Measurements from ENCODE around the gene KDM5B. TPM values are rescaled to one million over a fixed set of nuclear protein-coding genes. Genes with fewer than 3 reads are reported as not detected.
A peak's percentile ranks its signal among the peaks of the same experiment; 100 is the strongest.

KDM5B gene
- total RNA-seq, 4 donors from 2014 or later: 74.2 to 113 (median 89.2) TPM

DNA sequence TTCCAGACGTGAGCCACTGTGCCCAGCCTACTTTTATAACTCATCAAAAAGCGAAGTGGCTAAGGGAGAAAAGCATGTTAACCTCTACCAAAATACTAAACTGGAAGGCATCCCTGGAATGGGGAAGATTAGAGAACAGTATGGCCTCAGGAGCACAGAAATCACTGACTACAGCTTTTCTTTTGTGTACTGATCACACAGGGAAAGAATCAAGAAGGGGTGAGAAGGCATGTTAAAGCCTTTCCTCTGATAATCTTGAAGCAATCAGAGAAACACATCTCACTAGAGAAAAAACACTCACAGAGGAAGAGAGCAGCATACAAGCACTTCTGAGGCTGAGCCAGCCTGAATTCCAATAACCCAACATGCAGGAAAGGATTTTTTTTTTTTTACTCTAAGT lies 13.2 kb upstream of the KDM5B start:
- no peak overlapping the region for H3K4me3 ChIP-seq (ENCODE audit: low read depth, poor library complexity, severe bottlenecking)
- intact Hi-C loops (cut with DNase I; ENCODE audit: low total_unique reads): loop anchor here (10.0 kb wide), 1 partner anchor 723 kb away; no protein-coding TSS in a partner anchor
- TF ChIP-seq, protein P1, sequence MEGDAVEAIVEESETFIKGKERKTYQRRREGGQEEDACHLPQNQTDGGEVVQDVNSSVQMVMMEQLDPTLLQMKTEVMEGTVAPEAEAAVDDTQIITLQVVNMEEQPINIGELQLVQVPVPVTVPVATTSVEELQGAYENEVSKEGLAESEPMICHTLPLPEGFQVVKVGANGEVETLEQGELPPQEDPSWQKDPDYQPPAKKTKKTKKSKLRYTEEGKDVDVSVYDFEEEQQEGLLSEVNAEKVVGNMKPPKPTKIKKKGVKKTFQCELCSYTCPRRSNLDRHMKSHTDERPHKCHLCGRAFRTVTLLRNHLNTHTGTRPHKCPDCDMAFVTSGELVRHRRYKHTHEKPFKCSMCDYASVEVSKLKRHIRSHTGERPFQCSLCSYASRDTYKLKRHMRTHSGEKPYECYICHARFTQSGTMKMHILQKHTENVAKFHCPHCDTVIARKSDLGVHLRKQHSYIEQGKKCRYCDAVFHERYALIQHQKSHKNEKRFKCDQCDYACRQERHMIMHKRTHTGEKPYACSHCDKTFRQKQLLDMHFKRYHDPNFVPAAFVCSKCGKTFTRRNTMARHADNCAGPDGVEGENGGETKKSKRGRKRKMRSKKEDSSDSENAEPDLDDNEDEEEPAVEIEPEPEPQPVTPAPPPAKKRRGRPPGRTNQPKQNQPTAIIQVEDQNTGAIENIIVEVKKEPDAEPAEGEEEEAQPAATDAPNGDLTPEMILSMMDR (IDR thresholded peaks at IDR 0.05): no peak
- no peak for TF ChIP-seq POLR2A (IDR thresholded peaks at IDR 0.05)
- WGBS, 2 donors: 30 to 44% methylated on average over 2 of the region's 2 CpGs
- DNase-seq (ENCODE audit: low spot score in 2 of 2): no peak

DNA sequence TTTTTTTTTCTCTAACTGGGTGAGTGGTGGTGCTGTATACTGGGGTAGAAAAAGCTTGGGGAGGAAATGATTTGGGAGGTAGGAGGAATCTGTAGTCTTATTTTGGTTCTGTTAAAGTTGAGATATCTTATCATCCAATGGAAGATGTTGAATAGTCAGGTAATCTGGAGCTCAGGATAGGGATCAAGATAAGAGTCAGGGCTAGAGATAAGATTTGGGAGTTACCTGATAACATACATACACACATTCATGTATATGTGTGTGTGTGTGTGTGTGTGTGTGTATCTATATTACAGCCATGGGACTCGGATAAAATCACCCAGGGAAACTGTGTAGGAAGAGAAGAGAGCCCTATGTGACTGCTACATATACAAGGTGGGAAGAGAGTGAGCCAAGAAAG lies 10.6 kb upstream of the KDM5B start:
- DNase-seq (ENCODE audit: low spot score in 2 of 2): no peak
- intact Hi-C loops (cut with DNase I; ENCODE audit: low total_unique reads): no loop called here
- no peak overlapping the region for H3K4me3 ChIP-seq (ENCODE audit: low read depth, poor library complexity, severe bottlenecking)
- WGBS, 2 donors: 69 to 73% methylated on average over 1 of the region's 1 CpG
- TF ChIP-seq, protein P1 (IDR thresholded peaks at IDR 0.05): no peak
- TF ChIP-seq POLR2A (IDR thresholded peaks at IDR 0.05): no peak

DNA sequence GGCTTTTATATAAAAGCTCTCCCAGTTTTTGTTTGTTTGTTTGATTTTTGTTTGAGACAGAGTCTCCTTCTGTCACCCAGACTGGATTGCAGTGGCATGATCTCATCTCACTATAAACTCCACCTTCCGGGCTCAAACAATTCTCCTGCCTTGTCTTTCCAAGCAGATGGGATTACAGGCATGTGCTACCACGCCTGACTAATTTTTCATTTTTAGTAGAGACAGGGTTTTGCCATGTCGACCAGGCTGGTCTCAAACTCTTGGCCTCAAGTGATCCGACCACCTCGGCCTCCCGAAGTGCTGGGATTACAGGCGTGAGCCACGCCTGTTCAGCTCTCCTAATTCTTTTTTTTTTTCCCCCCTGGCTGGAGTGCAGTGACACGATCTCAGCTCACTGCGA lies 6.9 kb upstream of the KDM5B start:
- peak in 1 of 2 donors; percentile 32 for DNase-seq (ENCODE audit: low spot score in 2 of 2)
- TF ChIP-seq POLR2A (IDR thresholded peaks at IDR 0.05): no peak
- TF ChIP-seq, protein P1 (IDR thresholded peaks at IDR 0.05): no peak
- intact Hi-C loops (cut with DNase I; ENCODE audit: low total_unique reads): no loop called here
- no peak overlapping the region for H3K4me3 ChIP-seq (ENCODE audit: low read depth, poor library complexity, severe bottlenecking)
- WGBS, 2 donors: 50 to 55% methylated on average over 10 of the region's 10 CpGs

DNA sequence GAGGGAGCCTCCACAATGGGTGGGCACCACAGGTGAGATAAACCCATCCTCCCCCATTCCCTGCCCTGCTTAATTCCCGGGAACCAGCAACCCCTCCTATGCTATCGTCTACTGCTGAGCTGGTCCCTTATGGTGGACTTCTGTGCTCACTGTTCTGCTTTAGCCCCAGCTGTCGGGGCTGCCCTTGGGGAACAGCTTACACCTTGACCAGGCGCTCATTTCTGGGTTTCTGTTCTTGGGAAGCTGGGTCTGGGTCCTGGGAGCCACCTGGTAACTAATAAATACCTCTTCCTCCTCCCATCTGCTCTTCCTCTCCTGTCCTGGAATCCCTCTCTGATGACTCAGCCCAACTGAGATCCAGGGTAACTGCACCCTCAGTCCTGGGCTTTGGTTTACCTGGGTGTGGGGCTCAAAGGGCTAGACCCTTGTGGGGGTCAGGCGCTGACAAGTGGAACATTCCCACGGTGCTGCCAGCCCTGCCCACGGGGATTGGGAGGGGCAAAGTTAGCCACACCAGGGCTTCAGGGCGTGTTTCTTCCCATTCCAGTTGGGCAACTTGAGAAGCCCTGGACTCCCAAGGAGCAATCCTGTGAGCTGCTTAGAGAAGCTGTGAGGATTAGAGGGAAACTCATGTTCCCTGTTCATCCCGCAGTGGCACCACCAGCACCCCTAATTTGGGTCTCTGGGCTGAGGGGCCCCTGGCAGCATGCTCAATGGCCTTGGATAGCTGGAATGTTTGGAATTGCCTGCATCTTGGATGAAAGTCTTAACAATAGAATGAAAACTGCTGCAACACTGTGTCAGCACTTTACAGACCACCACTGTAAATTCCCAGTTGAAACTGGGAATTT lies 4.2 kb upstream of the KDM5B start:
- WGBS, 2 donors: 35 to 45% methylated on average over 9 of the region's 9 CpGs
- TF ChIP-seq, protein P1 (IDR thresholded peaks at IDR 0.05): no peak
- TF ChIP-seq POLR2A (IDR thresholded peaks at IDR 0.05): no peak
- intact Hi-C loops (cut with DNase I; ENCODE audit: low total_unique reads): no loop called here
- DNase-seq (ENCODE audit: low spot score in 2 of 2): peak in 1 of 2 donors; percentile 86
- H3K4me3 ChIP-seq (ENCODE audit: low read depth, poor library complexity, severe bottlenecking): no peak overlapping the region

DNA sequence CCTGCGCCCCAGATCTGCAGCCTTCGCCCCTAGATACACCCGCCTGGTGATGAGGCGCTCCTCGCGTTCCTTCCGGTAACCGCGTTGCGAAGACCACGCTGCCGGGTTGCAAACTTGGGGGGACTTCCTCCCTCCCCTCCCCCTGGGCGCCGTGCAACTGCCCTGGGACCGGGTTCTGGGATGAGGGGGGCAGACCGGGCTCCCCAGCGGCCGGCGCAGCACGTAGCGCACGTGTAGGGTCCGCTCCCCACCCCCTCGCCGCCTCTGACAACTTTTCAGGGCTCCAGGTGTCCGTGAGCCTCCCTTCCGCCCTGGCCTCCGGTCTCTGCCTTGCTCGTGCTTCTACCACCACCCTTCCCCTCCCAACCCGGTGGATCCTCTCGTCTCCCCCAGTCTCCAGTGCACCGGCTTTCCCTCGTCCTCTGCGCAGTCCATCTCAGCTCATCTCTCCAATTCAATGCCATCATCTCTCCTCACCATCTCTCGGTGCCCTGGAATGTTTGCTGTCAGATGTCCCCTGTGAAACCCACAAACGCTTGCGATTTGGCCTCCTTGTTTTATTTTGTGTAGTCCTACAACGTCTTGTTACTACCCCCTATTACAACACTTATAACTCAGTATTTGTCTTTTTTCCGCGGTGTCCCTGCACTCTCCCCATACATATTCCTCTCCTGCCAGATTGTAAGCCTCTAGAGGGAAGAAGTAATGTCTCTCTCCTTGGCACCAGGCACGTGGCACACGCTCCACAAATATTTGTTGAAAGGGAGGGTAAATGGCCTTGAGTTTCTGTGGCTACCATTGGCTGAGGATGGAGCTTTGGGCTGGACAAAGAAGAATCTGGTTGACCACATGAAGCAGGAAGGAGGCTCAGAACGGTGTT lies 3.3 kb upstream of the KDM5B start:
- intact Hi-C loops (cut with DNase I; ENCODE audit: low total_unique reads): no loop called here

More for the DNA sequence above, 3.3 kb upstream of the KDM5B start:
- WGBS, 2 donors: 5 to 7% methylated on average over 43 of the region's 43 CpGs
- TF ChIP-seq, protein P1 (IDR thresholded peaks at IDR 0.05): no peak
- H3K4me3 ChIP-seq (ENCODE audit: low read depth, poor library complexity, severe bottlenecking): peak overlapping the region; percentile 62
- DNase-seq (ENCODE audit: low spot score in 2 of 2): no peak
